NCI-H1930 (cell line): Measurements from ENCODE around the gene LRRC37A2.
"Not testable (repeated sequence)": the region's sequence is repeated elsewhere in the genome, so short reads cannot be mapped to it uniquely, and the experiment has no call there.

Experiments used
- DNase-seq, 2 experiments: peaks; one replicate each; lab custom pipeline; 2025; lab: John Stamatoyannopoulos, UW

The LRRC37A2 gene

DNA sequence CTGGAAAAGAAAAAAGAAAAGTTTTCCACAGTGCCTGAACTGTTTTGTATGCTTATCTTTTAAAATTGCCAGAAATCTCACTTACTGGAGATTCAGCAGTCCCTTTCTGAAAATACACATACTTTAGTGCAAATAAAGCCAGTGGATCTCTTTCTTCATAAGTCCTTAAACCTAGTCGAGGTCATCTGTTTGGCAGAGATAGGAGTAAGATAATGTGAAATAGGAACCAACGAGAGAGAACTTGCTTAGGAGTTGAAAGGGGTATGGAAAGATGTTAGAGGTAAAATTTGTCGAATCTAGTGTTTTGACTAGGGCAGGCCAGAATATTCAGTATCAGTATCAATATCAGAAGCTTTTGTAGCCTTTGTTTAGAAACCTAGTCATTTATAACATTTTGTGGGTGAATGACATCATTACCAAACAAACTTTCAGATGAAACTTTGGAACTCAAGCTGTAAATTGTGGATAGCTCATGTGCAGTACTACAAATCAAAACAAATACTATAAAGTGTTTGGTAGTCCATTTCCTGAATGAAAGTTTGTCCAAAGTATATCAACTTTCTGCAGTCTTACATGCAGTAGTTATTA lies 86.2 kb downstream of the LRRC37A2 start:
- not testable (repeated sequence) for DNase-seq

DNA sequence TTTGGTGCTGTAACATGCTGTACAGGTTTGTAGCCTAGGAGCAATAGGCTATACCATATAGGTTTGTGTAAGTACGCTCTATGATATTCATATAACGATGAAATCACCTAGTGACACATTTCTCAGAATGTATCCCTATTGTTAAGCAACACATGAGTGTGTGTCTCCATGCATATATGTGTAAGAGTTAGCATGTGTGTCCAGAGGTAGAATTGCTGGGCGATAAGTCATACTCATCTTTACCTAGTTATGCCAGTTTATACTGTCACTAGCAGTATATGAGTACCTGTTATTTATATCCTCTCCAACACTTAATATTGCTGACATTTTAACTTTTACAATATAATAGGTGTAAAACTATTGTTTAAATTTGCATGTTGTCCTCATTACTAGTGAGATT lies 88.5 kb downstream of the LRRC37A2 start:
- DNase-seq = not testable (repeated sequence)

DNA sequence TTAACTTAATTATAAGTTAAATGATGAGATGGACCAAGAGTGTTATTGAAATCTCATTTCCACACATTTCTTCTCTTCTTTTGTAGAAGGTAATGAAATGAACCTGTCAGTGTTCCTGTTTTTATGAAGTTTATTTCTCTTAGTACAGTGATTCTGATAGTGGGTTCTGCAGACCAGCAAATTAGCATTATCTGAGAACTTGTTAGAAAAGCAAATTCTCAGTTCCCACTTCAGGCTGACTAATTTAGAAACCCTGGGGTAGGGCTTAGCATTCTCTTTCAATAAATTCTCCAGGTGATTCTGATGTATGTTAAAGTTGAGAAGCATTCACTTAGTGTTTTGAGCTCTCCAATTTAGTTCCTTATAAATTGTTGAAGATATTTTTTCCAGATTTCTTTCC lies 90.9 kb downstream of the LRRC37A2 start:
- DNase-seq = not testable (repeated sequence)
